SW 1271 (cell line): Measurements from ENCODE around the gene GPR146.

Experiments
- DNase-seq, 2 experiments: peaks; one replicate each; lab custom pipeline; 2025; lab: John Stamatoyannopoulos, UW

The GPR146 gene

GRCh38 chr7:1106063-1106792, 61.9 kb downstream of the GPR146 start:
- no peak for DNase-seq

GRCh38 chr7:1106793-1107421, 62.6 kb downstream of the GPR146 start:
- no peak for DNase-seq

GRCh38 chr7:1108264-1108920, 64.0 kb downstream of the GPR146 start:
- no peak for DNase-seq
